ENCODE measurements around the gene SEL1L3.

DNA sequence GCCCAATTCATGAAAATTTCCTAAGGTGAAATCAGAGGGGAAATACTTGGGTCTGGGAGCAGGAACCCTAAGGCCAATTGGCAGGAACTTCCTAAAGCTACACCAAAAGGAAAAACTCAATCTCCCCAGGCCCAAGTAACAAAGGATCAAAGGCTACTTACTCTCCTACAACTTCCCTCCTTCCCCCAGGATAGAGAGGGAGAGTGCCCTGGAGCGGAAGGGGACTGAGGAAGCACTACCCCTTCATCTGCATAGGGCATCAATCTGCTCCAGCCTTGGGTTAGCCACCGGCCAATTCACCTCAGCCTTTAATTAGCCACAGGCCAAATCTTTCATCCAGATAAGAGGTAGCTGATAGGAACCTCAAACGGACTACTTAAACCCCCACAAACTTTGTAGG lies 152.2 kb downstream of the SEL1L3 start:
- TF ChIP-seq, protein P1, sequence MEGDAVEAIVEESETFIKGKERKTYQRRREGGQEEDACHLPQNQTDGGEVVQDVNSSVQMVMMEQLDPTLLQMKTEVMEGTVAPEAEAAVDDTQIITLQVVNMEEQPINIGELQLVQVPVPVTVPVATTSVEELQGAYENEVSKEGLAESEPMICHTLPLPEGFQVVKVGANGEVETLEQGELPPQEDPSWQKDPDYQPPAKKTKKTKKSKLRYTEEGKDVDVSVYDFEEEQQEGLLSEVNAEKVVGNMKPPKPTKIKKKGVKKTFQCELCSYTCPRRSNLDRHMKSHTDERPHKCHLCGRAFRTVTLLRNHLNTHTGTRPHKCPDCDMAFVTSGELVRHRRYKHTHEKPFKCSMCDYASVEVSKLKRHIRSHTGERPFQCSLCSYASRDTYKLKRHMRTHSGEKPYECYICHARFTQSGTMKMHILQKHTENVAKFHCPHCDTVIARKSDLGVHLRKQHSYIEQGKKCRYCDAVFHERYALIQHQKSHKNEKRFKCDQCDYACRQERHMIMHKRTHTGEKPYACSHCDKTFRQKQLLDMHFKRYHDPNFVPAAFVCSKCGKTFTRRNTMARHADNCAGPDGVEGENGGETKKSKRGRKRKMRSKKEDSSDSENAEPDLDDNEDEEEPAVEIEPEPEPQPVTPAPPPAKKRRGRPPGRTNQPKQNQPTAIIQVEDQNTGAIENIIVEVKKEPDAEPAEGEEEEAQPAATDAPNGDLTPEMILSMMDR (IDR thresholded peaks at IDR 0.05; ENCODE audit: insufficient read depth, low read length) = no peak
- TF ChIP-seq GABPA (IDR thresholded peaks at IDR 0.05; ENCODE audit: low read depth) = no peak
- TF ChIP-seq POLR2AphosphoS5 (IDR thresholded peaks at IDR 0.05; ENCODE audit: low read depth) = no peak
- TF ChIP-seq, protein P2, sequence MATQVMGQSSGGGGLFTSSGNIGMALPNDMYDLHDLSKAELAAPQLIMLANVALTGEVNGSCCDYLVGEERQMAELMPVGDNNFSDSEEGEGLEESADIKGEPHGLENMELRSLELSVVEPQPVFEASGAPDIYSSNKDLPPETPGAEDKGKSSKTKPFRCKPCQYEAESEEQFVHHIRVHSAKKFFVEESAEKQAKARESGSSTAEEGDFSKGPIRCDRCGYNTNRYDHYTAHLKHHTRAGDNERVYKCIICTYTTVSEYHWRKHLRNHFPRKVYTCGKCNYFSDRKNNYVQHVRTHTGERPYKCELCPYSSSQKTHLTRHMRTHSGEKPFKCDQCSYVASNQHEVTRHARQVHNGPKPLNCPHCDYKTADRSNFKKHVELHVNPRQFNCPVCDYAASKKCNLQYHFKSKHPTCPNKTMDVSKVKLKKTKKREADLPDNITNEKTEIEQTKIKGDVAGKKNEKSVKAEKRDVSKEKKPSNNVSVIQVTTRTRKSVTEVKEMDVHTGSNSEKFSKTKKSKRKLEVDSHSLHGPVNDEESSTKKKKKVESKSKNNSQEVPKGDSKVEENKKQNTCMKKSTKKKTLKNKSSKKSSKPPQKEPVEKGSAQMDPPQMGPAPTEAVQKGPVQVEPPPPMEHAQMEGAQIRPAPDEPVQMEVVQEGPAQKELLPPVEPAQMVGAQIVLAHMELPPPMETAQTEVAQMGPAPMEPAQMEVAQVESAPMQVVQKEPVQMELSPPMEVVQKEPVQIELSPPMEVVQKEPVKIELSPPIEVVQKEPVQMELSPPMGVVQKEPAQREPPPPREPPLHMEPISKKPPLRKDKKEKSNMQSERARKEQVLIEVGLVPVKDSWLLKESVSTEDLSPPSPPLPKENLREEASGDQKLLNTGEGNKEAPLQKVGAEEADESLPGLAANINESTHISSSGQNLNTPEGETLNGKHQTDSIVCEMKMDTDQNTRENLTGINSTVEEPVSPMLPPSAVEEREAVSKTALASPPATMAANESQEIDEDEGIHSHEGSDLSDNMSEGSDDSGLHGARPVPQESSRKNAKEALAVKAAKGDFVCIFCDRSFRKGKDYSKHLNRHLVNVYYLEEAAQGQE (IDR thresholded peaks at IDR 0.05; ENCODE audit: insufficient replicate concordance, low read depth) = no peak
